Bronchial epithelial cell (primary cell): Measurements from ENCODE around the gene HDAC9. TPM values are rescaled to one million over a fixed set of nuclear protein-coding genes. Genes with fewer than 3 reads are reported as not detected.

Experiments used
- DNase-seq: peaks from one replicate; pipeline ENCODE4 v3.0.0-alpha.2; 2010; ENCODE audit warnings: low read depth
- FAIRE-seq: peaks from 2 replicates; lab custom pipeline; 2011; peaks lifted over from hg19 to GRCh38; lab: Jason Lieb, UNC
- H3K27me3 ChIP-seq: 2 replicates; pipeline ENCODE4 v1.5.1; 2011; ENCODE audit warnings: low read length; ENCODE audit not compliant: control insufficient read depth, insufficient read depth
- H3K36me3 ChIP-seq: 2 replicates; pipeline ENCODE4 v1.5.1; 2011; ENCODE audit warnings: low read length; ENCODE audit not compliant: control insufficient read depth, insufficient read depth
- H3K4me3 ChIP-seq: 2 replicates; pipeline ENCODE4 v1.5.1; 2011; ENCODE audit warnings: mild to moderate bottlenecking, low read depth, low read length, control low read depth
- total RNA-seq: library from RNA; depleted of rRNA; stranded (reverse); fragments of >200 nt; gene quantifications from 2 replicates; pipeline ENCODE4 v1.2.1, GENCODE V29; 2014
- TF ChIP-seq, protein P1 (sequence below): IDR thresholded peaks from 2 replicates; pipeline ENCODE4 v1.5.1; 2011; ENCODE audit warnings: mild to moderate bottlenecking, moderate library complexity, low read length, control low read depth, inconsistent platforms; ENCODE audit not compliant: insufficient read depth, severe bottlenecking

The HDAC9 gene
- total RNA-seq, 1 donor from 2014 or later, result 12.1 TPM

DNA sequence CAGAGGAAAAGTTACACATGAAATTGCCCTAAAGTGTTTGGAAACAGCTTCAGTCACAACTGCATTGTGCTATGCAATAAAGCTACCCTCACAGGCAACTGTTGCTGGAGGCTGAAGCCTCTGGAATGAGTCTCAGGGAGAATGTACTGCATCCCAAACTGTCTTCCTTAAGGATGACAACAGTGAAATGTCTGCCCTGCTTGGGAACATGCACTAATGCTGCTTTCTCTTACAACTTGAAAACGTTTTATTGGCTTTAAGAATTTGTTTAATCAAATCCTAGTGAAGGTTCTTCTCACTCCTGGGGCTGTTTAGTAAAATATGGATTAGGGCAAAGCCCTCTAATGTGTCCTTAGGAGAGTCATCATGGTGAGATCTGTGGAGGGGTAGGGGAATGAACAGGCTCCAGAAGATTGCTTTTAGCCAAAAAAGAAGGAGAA, 406.5 kb downstream of the HDAC9 start:
- H3K27me3 ChIP-seq, result no peaks in the 10 kb centered on the region
- TF ChIP-seq, protein P1, sequence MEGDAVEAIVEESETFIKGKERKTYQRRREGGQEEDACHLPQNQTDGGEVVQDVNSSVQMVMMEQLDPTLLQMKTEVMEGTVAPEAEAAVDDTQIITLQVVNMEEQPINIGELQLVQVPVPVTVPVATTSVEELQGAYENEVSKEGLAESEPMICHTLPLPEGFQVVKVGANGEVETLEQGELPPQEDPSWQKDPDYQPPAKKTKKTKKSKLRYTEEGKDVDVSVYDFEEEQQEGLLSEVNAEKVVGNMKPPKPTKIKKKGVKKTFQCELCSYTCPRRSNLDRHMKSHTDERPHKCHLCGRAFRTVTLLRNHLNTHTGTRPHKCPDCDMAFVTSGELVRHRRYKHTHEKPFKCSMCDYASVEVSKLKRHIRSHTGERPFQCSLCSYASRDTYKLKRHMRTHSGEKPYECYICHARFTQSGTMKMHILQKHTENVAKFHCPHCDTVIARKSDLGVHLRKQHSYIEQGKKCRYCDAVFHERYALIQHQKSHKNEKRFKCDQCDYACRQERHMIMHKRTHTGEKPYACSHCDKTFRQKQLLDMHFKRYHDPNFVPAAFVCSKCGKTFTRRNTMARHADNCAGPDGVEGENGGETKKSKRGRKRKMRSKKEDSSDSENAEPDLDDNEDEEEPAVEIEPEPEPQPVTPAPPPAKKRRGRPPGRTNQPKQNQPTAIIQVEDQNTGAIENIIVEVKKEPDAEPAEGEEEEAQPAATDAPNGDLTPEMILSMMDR, result no peak
- FAIRE-seq, result no peak
- no peak for DNase-seq
- no peaks in the 10 kb centered on the region for H3K36me3 ChIP-seq
- no peak overlapping the region for H3K4me3 ChIP-seq

DNA sequence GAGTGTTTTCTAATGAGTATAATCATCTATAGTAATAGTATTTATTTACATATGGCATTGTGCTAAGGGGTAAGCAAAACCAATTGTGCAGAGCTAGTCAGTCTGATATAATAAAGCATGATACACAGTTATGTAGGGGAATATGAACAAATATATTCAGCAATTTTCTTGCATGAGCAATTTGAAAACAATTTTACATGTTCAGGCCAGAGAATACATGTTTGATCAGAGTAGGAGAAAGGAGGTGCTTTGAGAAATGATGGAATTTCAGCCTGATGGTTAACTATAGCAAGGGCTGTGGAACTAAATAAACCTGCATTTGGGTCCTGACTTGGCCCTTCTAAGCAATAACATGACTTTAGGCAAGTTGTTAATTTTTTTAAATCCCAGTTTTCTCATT, 407.3 kb downstream of the HDAC9 start:
- peak; percentile 92 for DNase-seq
- no peak for FAIRE-seq
- H3K4me3 ChIP-seq, result no peak overlapping the region
- TF ChIP-seq, protein P1, result no peak
- H3K36me3 ChIP-seq, result no peaks in the 10 kb centered on the region
- no peaks in the 10 kb centered on the region for H3K27me3 ChIP-seq

DNA sequence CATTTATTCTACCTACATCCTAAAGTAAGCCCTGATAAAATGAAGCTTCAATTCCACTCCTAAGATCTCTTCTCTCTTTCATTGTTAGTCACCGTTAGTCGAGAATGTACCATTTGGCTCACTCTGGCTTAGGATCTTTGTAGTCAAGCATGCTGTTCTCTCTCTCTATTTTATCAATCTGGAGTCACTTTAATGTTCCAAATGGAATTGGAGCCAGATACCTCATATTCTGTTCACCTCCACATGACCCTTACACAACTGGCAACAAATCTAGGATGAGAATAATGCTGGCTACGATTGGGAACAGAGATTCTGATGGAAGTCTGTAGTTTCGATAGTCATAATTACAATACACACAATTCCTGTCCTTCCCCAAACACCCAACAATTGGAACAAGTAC, 408.1 kb downstream of the HDAC9 start:
- Histone ChIP-seq H3K36me3 (no peaks in the 10 kb centered on the region), H3K4me3 (no peak overlapping the region), H3K27me3 (no peaks in the 10 kb centered on the region)
- DNase-seq (no peak), FAIRE-seq (no peak)
- TF ChIP-seq, protein P1, result no peak

DNA sequence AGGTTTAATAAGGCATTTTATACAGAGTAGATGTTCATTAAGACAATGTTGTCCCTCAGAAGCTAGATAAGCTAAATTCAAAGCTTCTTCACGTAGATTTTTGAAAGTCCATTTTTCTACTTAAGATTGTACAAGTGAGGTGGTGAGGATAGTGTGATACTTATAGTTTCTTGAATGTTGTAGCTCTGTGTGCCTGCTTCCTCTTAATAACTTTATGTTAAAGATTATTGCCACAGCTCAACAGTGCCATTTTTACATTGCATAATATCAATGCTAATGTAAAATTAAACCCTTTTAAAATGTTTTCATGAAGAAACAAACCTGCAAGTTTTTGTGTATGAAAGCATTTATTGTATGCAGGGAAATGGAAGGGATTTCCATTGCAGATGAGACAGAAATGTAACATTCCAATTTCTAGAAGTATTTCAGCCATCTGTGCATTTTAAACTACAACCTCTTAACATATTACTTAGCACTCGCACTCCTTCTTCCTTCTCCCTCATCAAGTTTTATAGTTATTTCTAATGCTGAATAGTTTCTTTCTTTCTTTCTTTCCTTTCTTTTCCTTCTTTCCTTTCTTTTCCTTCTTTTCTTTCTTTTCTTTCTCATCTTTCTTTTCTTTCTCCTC, 409.9 kb downstream of the HDAC9 start:
- Histone ChIP-seq H3K36me3 (no peaks in the 10 kb centered on the region), H3K27me3 (no peaks in the 10 kb centered on the region), H3K4me3 (no peak overlapping the region)
- FAIRE-seq (no peak), DNase-seq (no peak)
- TF ChIP-seq, protein P1, result no peak

DNA sequence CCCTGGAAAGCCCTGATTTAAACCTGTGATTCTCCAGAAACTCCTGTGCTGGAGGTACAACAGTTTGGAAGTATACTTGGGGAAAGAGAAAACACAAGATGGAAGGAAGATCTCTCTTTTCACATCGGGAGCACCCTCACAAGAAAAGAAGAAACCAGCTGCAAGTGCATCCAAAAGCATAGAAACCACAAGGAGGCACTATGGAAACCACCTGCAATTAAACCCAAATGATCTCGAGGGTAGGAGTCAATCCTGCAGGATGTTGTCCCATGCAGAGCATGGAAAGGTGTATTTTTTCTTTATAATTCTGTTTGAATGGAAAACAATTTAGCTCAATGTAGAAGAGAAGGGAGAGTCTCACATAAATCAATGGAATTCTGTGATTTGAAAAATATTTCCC, 411.4 kb downstream of the HDAC9 start:
- DNase-seq, result no peak
- Histone ChIP-seq H3K27me3 (no peaks in the 10 kb centered on the region), H3K36me3 (no peaks in the 10 kb centered on the region), H3K4me3 (no peak overlapping the region)
- FAIRE-seq, result no peak
- TF ChIP-seq, protein P1, result no peak

DNA sequence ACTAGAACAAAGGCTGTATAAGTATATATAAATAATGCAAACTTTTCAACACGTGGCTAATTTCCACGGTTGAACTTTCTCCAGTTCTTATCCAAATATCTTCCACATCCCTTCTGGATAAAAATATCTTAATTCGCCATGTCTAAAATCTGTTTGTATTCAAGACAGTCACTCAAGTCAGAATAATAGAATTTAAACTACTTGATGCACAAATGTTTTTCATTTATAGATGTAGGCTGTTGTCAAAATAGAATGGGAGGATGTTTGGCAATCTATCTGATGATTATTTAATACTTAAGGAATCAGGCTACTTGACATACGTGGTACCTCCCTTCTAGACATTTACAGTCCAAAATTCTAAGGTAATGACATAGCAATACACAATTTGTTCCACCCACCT, 417.6 kb downstream of the HDAC9 start:
- DNase-seq, result no peak
- no peaks in the 10 kb centered on the region for H3K27me3 ChIP-seq
- FAIRE-seq, result no peak
- TF ChIP-seq, protein P1, result no peak
- no peak overlapping the region for H3K4me3 ChIP-seq
- no peaks in the 10 kb centered on the region for H3K36me3 ChIP-seq
